GM12891 (cell line): ENCODE measurements around the gene RAI1.

Experiments
- POLR2A ChIP-seq: IDR thresholded peaks from 2 replicates; pipeline ENCODE4 v1.6.1; 2011; ENCODE audit warnings: low read depth, low read length, control low read depth
- POLR2AphosphoS5 ChIP-seq: IDR thresholded peaks from 2 replicates; pipeline ENCODE4 v1.6.1; 2011; ENCODE audit warnings: low read depth, low read length, control low read depth
- POU2F2 ChIP-seq: IDR thresholded peaks from 2 replicates; pipeline ENCODE4 v1.6.1; 2011; ENCODE audit warnings: low read depth, mild to moderate bottlenecking, control low read depth, low read length, moderate library complexity
- SPI1 ChIP-seq: IDR thresholded peaks from 2 replicates; pipeline ENCODE4 v1.6.1; 2011; ENCODE audit warnings: low read depth, low read length, control low read depth
- TAF1 ChIP-seq: IDR thresholded peaks from 2 replicates; pipeline ENCODE4 v1.6.1; 2011; ENCODE audit warnings: low read depth, low read length, control low read depth

DNA sequence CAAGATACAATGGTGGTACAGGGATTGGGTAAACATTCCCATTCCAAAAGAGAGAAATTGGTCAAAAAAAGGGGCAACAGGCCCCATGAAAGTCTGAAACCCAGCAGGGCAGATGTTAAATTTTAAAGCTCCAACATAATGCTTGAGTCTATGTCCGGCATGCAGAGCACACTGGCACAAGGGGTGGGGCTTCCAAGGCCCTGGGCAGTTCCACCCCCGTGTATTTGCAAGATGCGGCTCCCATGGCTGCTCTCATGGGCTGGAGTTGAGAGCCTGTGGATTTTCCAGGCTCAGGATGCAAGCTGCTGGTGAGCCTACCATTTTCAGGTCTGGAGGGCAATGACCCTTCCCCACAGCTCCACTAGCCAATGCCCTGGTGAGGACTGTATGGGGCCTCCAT lies 27.9 kb upstream of the RAI1 start:
- TF ChIP-seq POLR2A: no peak
- TF ChIP-seq POLR2AphosphoS5: no peak
- no peak for TF ChIP-seq TAF1
- no peak for TF ChIP-seq SPI1
- TF ChIP-seq POU2F2: no peak
